Measurements from ENCODE around the gene DPM1. TPM values are rescaled to one million over a fixed set of nuclear protein-coding genes. Genes with fewer than 3 reads are reported as not detected.

Gene DPM1
- total RNA-seq, 1 experiment from 2014 or later: 70.7 TPM

DNA sequence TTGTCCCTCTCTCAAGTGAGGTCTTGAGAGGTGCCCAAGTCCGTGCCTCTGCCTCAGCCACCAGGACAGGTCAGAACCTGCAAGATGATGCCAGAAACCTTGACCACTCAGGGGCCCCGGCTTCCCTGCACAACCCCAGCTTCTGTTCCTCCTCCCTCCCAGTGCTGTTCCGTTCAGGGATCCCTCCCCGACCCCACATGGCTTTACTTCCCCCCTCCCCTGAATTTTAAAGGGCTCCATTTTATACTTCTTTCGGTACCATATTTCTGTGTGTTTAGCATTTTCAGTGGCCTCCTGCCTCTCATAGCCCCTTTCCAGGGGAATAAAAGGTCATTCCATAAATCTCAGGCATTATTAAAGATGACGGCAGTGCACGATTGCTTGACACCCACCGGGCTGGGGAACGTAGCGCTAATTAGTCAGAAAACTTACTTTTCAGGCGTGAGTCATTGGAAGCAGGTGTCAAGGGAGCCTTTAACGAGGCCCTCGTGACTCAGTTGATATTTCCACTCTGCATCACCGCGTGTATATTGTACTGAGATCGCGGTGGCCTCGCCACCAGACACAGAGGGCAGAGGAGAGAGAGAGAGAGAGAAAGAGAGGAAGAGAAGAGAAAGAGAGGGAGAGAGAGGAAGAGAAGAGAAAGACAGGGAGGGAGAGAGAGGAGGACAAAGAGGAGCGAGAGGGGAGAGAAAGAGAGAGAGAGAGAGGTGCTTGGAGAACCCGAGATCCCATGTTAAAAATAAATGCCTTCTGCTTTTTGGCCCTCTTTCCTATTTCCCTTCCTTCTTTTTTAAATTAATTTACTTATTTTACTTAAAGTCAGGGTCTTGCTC is 43.3 kb upstream of the DPM1 start:
- BruUV-seq (replicated peaks): no TSS peak
- Histone ChIP-seq H3K27me3 (ENCODE audit: insufficient read depth, low read depth) (peaks cover 99% of the 10 kb centered on the region), H3K4me2 (no peak overlapping the region), H3K4me3 (no peak overlapping the region), H3F3A (ENCODE audit: insufficient read depth, low read depth) (no peaks in the 10 kb centered on the region), H3K27ac (no peak overlapping the region), H3K4me1 (replicated peaks; ENCODE audit: insufficient read depth) (no peaks in the 10 kb centered on the region), H3K9me2 (ENCODE audit: insufficient read depth) (no peaks in the 10 kb centered on the region), H3K36me3 (ENCODE audit: low read depth) (no peaks in the 10 kb centered on the region), H3K9me3 (ENCODE audit: insufficient read depth, low read depth) (no peaks in the 10 kb centered on the region), H3K79me2 (ENCODE audit: low read depth) (no peaks in the 10 kb centered on the region), H4K20me1 (ENCODE audit: insufficient read depth) (no peaks in the 10 kb centered on the region), H2AFZ (no peak overlapping the region)
- no peak for DNase-seq
- intact Hi-C loops (cut with micrococcal nuclease; ENCODE audit: unreplicated experiment): no loop called here
- TF ChIP-seq, protein P1, sequence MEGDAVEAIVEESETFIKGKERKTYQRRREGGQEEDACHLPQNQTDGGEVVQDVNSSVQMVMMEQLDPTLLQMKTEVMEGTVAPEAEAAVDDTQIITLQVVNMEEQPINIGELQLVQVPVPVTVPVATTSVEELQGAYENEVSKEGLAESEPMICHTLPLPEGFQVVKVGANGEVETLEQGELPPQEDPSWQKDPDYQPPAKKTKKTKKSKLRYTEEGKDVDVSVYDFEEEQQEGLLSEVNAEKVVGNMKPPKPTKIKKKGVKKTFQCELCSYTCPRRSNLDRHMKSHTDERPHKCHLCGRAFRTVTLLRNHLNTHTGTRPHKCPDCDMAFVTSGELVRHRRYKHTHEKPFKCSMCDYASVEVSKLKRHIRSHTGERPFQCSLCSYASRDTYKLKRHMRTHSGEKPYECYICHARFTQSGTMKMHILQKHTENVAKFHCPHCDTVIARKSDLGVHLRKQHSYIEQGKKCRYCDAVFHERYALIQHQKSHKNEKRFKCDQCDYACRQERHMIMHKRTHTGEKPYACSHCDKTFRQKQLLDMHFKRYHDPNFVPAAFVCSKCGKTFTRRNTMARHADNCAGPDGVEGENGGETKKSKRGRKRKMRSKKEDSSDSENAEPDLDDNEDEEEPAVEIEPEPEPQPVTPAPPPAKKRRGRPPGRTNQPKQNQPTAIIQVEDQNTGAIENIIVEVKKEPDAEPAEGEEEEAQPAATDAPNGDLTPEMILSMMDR (conservative IDR thresholded peaks at IDR 0.05): no peak
- no peak for TF ChIP-seq EZH2 (IDR thresholded peaks at IDR 0.05; ENCODE audit: low read depth)
- CTCF ChIA-PET: no interaction called here
- POLR2A ChIA-PET (ENCODE audit: unreplicated experiment): no interaction called here

DNA sequence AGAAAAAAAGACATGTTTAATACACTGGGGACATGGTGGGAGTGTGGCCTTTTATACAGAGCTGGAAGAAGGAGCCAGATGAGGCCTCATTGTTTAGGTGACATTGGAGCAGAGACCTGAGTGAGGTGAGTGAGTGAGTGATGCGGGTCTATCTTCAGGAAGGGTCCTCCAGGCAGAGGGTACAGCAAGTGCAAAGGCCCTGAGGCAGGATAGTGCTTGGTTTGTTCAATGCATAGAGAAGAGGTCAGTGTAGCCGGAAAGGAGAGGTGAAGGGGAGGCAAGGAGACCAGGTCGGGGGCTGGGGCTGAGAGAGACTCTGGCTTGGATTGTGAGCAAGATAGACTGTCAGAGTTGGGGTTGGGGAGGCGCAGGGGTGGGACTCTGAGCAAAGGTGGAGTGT is 41.0 kb upstream of the DPM1 start:
- H3K4me2 ChIP-seq: no peak overlapping the region
- no peaks in the 10 kb centered on the region for H3F3A ChIP-seq (ENCODE audit: insufficient read depth, low read depth)
- H3K9me3 ChIP-seq (ENCODE audit: insufficient read depth, low read depth): no peaks in the 10 kb centered on the region
- no peak overlapping the region for H3K27ac ChIP-seq
- H2AFZ ChIP-seq: no peak overlapping the region
- H3K79me2 ChIP-seq (ENCODE audit: low read depth): no peaks in the 10 kb centered on the region
- CTCF ChIA-PET: no interaction called here
- no peaks in the 10 kb centered on the region for H4K20me1 ChIP-seq (ENCODE audit: insufficient read depth)
- intact Hi-C loops (cut with micrococcal nuclease; ENCODE audit: unreplicated experiment): no loop called here
- H3K9me2 ChIP-seq (ENCODE audit: insufficient read depth): no peaks in the 10 kb centered on the region
- no peak overlapping the region for H3K4me3 ChIP-seq
- no peak for DNase-seq
- H3K4me1 ChIP-seq (replicated peaks; ENCODE audit: insufficient read depth): no peaks in the 10 kb centered on the region
- BruUV-seq (replicated peaks): no TSS peak
- no peaks in the 10 kb centered on the region for H3K36me3 ChIP-seq (ENCODE audit: low read depth)
- H3K27me3 ChIP-seq (ENCODE audit: insufficient read depth, low read depth): peaks cover 89% of the 10 kb centered on the region
- TF ChIP-seq, protein P1 (conservative IDR thresholded peaks at IDR 0.05): no peak
- no peak for TF ChIP-seq EZH2 (IDR thresholded peaks at IDR 0.05; ENCODE audit: low read depth)
- POLR2A ChIA-PET (ENCODE audit: unreplicated experiment): no interaction called here

DNA sequence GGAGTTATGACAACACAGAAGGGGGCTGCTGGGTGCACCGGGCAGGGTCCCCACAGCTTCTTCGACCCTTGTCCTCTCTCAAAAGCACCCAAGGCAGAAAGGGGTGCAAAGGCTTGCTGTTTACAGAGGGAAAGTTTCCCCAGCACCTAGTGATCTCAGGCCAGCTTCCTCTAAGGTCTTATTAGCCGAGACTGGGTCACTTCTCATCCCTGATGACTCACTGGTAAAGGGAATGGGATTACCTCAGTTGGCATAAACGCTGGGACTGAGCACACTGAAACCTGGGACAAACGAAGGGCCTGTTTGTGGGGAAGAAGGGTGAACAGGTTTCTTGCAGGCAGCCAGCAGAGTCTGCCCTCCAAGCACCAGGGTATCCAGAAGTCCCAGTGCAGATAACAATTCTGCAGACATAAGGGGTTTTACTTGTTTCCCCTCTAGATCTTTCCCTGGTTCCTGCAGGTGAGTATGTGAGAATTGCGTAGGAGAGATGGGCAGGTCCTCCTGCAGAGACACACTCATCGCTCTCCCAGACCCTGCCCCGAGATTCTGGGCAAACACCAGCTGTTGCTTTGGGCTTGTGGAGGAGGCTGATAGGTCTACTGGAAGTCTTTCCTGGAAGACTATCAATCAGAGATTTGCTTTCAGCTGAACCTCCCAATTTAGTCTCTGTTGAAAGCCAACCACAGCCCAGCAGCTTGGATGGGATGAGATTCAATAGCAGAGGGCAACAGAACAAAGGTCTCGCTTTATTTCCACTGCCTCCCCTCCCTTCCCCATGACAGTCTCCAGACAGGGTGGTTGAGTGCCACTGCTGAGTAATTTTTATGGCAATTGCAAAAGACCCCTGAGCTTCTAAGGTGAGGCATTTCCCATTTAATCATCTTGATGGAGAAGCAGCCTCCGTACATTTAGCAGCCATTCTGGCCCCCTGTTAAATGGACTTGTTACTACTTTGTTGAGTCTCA is 38.9 kb upstream of the DPM1 start:
- Histone ChIP-seq H3K9me2 (ENCODE audit: insufficient read depth) (no peaks in the 10 kb centered on the region), H3K27ac (no peak overlapping the region), H3K9me3 (ENCODE audit: insufficient read depth, low read depth) (no peaks in the 10 kb centered on the region), H3K79me2 (ENCODE audit: low read depth) (no peaks in the 10 kb centered on the region), H4K20me1 (ENCODE audit: insufficient read depth) (no peaks in the 10 kb centered on the region), H3K27me3 (ENCODE audit: insufficient read depth, low read depth) (peaks cover 68% of the 10 kb centered on the region), H2AFZ (no peak overlapping the region), H3K4me1 (replicated peaks; ENCODE audit: insufficient read depth) (no peaks in the 10 kb centered on the region), H3K4me3 (no peak overlapping the region), H3F3A (ENCODE audit: insufficient read depth, low read depth) (no peaks in the 10 kb centered on the region), H3K4me2 (no peak overlapping the region), H3K36me3 (ENCODE audit: low read depth) (no peaks in the 10 kb centered on the region)
- DNase-seq: no peak
- intact Hi-C loops (cut with micrococcal nuclease; ENCODE audit: unreplicated experiment): no loop called here
- TF ChIP-seq EZH2 (IDR thresholded peaks at IDR 0.05; ENCODE audit: low read depth): no peak
- TF ChIP-seq, protein P1 (conservative IDR thresholded peaks at IDR 0.05): no peak
- CTCF ChIA-PET: interaction anchor here (0.7 kb wide), 1 partner anchor 9 kb away, joined by 17 read pairs; no protein-coding TSS in a partner anchor
- BruUV-seq (replicated peaks): no TSS peak
- POLR2A ChIA-PET (ENCODE audit: unreplicated experiment): no interaction called here

All from PC-9 (cell line).